ENCODE measurements around the gene LAMB3.

LAMB3 gene

DNA sequence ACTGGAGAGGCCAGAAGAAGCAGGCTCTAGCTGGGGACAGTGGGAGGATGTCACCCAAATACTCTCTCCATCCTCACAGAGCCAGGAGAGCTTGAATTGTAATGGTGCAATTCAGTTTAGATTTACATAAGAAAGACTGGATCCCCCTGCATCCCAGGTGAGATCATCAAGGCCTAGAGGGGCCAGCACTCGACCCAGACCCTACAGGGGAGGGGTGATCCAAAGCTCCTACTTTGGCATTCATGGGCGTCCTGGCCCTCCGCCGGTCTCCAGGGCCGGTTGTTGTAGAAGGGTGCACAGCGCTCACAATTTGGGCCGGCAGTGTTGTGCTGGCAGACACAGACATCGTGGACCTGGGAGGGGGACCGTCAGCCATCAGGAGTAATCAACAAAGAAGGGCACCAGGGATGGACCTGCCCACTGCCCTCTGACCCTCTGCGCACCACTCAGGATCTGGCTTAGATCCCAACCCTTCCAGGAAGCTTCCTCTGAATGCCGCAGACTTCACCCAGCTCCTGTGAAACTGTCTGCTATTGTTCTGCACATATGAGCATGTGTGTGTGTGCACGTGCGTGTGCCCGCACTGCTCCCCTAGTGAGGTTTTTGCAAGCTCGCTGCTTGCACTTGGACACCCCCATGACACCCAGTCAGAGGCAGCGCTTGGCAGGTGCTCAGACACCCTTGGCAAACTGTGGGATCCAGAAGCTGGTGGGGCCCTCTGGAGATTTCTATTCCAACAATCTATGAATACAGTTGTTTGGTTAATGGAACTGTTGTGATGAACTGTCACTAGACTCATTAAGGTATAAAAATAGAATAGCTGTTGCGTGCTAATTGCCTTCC, 21.6 kb downstream of the LAMB3 start:
- no peak for DNase-seq

GRCh38 chr1:209629621-209630382, 22.4 kb downstream of the LAMB3 start:
- no peak for DNase-seq

DNA sequence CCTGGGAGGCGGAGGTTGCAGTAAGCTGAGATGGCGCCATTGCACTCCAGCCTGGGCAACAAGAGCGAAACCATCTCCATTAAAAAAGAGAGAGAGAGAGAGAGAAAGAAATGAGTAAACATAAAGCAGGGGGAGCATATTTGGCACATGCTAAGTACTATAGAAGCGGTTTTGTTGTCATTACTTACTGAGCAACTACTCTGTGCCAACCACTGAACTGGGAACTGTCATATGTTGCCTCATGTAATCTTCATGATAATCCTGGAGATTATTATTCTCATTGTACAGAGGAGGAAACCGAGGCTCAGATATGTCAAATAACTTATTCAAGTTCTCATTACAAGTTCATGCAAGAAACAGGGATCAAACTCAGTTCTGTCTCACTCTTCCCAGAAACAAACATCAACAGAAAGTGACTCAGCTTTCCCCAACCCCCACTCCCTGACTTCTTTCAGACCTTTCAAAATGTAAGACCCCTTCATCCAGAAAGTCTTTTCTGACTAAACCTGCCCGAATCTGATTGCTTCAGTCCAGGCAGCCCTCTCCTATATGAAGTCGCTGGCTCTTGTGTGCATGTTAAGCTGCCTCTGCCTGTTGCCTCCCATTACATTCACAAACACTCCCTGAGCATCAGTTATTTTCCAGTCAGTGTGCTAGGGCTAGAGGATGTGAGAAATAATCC, 23.5 kb downstream of the LAMB3 start:
- DNase-seq, result no peak

GRCh38 chr1:209627732-209628196, 24.5 kb downstream of the LAMB3 start:
- no peak for DNase-seq

DNA sequence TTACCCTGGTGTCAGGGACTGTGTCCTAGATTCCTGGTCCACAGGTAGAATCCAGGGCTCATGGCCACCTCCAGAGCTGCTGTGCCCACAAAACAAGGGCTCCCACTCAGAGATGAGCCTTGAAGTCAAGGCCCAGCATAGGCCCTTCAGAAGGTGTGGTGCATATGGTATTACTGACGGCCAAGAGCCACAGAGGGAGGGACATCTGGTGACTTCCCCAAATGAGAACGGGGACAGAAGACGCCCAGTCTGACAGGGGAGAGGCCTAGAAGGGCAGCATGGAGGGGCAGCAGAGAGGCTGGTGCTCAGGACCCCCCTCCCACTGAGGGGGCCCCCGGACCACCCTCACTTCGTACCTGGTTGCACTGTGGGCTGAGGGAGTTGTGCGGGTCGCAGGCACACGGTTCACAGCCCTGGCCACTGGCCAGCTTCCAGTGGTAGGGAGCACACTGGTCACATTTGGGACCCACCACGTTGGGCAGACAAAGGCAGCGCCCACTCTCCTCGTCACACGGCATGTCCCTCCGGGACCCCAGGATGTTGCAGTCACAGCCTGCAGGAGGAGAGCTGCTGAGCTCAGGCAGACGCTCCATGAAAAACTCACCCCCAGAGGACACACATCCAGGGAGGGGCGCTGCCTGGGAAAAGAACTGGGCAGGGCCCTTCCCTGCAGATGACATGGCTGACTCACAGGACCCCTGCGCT, 25.0 kb downstream of the LAMB3 start:
- DNase-seq, result no peak

DNA sequence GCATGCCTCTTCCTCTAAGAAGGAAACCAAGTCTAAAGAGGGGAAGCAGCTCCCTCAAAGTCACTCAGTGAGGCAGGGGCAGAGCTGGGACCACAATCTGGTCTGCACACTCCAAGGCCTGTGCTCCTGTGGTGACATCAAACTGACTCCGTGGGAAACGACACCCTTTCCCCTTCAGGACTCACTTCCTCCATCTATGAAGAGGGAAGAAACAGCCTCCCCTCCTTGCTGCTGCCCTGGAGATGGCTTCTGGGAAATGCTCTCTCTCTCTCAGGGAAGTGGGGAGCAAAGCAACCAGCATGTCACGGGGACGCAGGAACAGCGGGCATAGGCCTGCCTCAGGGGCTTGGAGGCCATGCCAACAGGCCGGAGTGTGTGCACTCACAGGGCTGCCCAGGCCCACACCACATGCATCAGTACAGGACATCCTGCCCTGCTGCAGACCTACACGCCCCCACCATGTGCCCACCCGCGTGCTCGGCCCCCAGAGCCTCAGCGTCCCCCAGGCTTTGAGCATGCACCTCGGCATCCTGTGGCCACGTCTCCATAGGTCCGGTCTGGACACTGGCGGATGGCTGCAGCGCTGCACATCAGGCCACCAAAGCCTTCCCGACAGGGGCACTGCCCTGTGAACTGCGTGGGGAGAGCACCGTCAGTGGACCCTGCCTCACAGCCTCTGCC, 25.7 kb downstream of the LAMB3 start:
- no peak for DNase-seq

GRCh38 chr1:209625791-209626285, 26.4 kb downstream of the LAMB3 start:
- no peak for DNase-seq

DNA sequence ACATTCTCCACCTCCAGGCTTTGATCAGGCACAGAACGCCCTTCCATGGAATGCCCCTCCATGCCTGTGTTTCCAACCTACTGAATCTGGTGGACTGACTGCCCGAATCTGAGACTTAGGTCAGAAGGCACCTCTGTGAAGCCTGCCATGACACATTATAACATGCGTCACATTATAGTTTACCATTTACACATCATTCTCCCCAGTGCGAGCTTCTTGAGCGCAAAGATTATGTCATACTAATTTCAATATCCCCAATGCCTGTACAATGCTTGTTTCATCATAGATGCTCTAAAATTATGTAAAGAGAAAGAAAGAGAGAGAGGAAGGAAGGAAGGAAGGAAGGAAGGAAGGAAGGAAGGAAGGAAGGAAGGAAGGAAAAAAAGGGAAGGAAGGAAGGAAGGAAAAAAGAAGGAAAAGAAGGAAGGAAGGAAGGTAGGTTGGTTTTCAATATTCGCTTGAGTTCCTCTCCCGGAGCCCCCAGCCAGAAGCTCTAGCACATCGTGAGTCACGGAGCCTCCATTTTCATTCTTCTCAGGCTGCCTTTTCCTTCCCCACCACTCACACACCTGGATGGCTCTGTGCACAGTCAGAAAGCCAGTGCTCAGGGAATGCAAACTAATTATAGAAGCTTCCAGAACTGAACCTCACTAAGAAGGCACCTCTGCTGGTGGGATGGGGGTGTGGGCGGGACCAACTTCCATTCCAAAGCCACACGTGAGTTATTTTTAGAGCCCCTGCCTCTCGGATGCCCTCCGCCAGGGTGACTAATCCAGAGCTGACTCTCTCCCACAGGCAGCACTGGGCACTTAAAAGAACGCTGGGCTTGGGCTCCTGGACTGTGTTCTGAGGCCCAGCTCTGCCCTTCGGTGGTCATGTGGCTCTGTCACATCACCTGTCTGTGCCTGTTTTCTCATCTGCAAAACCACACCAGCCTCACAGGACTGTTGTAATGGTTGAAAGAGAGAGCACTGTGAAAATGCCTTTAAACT, 27.4 kb downstream of the LAMB3 start:
- no peak for DNase-seq

DNA sequence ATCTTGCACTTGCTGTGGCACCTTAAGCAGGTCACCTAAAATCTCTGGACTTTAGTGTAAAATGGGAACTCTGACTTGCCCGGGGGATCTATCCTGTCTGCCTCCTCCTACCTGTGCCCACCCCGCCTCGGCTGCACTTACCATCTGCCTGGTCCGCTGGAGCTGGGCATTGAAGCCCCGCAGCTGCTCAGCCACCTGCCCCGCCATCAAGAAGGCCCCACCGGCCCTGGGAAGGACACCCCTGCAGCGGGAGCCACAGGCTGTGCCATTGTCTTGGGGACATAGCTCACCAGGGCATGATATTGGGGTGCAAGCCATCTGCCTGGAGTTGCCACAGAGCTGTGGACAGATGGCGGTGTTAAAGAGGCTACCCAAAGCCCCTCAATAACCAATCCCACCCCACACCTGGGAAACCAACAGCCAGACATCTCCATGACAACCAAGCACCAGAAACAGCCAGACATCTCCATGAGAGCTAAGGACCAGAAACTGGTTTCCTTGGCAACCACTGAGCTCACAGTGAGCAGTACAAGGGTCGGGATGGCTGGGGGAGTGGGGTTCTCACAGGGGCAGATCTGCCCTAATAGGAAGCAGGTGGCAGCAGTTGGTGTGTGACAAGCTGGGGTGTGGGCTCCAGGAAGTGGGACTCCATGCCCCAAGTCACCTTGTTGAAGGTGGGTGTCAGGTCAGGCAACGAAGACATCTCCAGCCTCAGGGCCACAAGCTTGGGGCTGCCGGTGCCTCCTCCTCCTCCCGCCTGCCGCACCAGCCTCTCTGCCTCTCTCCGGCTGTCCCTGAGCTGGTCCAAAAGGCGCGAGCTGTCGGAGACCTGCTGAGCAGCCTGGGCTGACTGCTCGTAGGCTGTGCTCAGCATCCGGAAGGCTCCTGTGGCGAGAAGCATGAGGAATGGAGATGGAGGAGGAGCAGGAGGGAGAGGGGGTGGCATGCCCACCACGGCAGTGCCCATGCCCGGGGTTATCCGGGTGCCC, 29.1 kb downstream of the LAMB3 start:
- no peak for DNase-seq

GRCh38 chr1:209621741-209622655, 30.2 kb downstream of the LAMB3 start:
- DNase-seq, result no peak

GRCh38 chr1:209621286-209621685, 30.9 kb downstream of the LAMB3 start:
- no peak for DNase-seq

- DNase-seq, result no peak
Observed at GRCh38 chr1:209620487-209620884, 31.7 kb downstream of the LAMB3 start.

GRCh38 chr1:209619696-209620486, 32.3 kb downstream of the LAMB3 start:
- no peak for DNase-seq

GRCh38 chr1:209618756-209619420, 33.3 kb downstream of the LAMB3 start:
- no peak for DNase-seq

GRCh38 chr1:209618291-209618690, 33.9 kb downstream of the LAMB3 start:
- DNase-seq, result no peak

DNA sequence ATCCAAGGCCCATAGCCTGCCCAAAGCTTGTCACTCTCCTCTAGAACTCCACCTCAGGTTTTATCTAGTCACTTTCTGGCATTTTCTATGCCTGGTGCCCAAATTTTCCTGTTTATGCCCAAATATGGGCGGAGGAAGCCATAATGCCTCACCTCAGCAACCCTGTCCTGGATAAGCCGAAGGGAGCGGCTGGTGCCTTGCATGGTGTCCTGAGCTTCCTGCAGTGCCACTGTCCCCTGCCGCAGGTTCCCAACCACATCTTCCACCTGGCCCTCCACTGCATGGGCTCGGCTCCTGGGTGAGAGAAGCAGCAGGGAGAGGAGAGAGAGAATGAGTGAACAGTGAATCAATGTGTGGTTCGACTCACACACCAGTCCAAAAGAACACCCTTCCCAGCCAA, 34.5 kb downstream of the LAMB3 start:
- DNase-seq, result no peak

Data from NCI-H187 treated with DMSO at 0.1 percent for 48 hours (cell line).